Neural progenitor cell (in vitro differentiated cells): Measurements from ENCODE around the gene NAA11.

Experiments used
- EZH2 ChIP-seq: fragments of 200-600 bp; sonication (generic); IDR thresholded peaks from 2 replicates; pipeline ENCODE4 v1.6.1; 2017; ENCODE audit warnings: antibody characterized with exemption, mild to moderate bottlenecking, moderate library complexity
- EZH2phosphoT487 ChIP-seq: fragments of 200-600 bp; sonication (generic); IDR thresholded peaks from 2 replicates; pipeline ENCODE4 v1.6.1; 2017; ENCODE audit warnings: antibody characterized with exemption
- TF ChIP-seq, protein P1 (sequence below): fragments of 200-600 bp; sonication (generic); IDR thresholded peaks from 2 replicates; pipeline ENCODE4 v1.5.1; 2017; ENCODE audit warnings: antibody characterized with exemption, mild to moderate bottlenecking

DNA sequence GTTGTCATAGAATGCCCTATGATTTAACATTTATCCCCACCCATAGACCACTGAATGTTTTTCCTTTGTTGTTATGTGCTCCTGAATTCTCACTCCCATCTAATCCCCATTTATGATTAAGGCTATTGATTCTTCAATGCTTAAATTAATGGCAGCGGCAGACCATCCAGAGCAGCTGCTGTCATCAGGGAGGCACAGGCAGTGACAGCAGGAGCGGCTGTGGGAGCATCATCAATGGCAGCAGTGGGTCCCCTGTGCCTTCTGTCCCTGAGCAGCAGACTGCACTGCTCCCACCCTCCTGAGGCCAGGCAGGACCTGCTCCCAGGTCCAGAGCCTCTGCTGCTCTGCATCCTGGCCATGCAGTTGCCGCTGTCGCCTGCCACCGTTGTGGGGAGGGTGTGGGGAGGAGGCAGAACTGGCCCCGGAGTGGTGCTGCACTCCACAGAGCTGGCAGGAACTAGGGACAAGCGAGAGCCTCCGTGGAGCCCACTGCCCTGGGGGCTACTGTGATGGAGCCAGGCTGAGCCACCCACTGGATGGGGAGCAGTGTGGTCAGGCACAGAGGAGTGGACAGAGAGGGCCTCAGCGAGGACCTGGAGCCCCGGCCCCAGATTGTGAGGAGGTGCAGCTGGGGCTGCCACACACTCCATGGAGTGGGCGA lies 29.0 kb downstream of the NAA11 start:
- TF ChIP-seq, protein P1, sequence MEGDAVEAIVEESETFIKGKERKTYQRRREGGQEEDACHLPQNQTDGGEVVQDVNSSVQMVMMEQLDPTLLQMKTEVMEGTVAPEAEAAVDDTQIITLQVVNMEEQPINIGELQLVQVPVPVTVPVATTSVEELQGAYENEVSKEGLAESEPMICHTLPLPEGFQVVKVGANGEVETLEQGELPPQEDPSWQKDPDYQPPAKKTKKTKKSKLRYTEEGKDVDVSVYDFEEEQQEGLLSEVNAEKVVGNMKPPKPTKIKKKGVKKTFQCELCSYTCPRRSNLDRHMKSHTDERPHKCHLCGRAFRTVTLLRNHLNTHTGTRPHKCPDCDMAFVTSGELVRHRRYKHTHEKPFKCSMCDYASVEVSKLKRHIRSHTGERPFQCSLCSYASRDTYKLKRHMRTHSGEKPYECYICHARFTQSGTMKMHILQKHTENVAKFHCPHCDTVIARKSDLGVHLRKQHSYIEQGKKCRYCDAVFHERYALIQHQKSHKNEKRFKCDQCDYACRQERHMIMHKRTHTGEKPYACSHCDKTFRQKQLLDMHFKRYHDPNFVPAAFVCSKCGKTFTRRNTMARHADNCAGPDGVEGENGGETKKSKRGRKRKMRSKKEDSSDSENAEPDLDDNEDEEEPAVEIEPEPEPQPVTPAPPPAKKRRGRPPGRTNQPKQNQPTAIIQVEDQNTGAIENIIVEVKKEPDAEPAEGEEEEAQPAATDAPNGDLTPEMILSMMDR: no peak
- no peak for TF ChIP-seq EZH2
- no peak for TF ChIP-seq EZH2phosphoT487
